H9 (cell line): ENCODE data around the gene ZNF681. TPM values are rescaled to one million over a fixed set of nuclear protein-coding genes. Genes with fewer than 3 reads are reported as not detected.

Experiments used
- DNase-seq: peaks from one replicate; pipeline ENCODE4 v3.0.0-alpha.2; 2017
- H2AFZ ChIP-seq: one replicate; pipeline ENCODE4 v1.6.1; 2013; ENCODE audit warnings: mild to moderate bottlenecking, low read length, control low read depth, moderate library complexity
- H2AK5ac ChIP-seq: 2 replicates; pipeline ENCODE4 v1.6.1; 2013; ENCODE audit warnings: low read length, control low read depth, mixed read lengths; ENCODE audit not compliant: insufficient read length
- H2BK120ac ChIP-seq: one replicate; pipeline ENCODE4 v1.6.1; 2013; ENCODE audit warnings: low read depth, mild to moderate bottlenecking, low read length, control low read depth, inconsistent platforms; ENCODE audit not compliant: poor library complexity, severe bottlenecking
- H2BK12ac ChIP-seq: 2 replicates; pipeline ENCODE4 v1.6.1; 2013; ENCODE audit warnings: low read length, control low read depth, mixed read lengths, low read depth; ENCODE audit not compliant: insufficient read length
- H2BK15ac ChIP-seq: 2 replicates; pipeline ENCODE4 v1.6.1; 2013; ENCODE audit warnings: low read depth, low read length, control low read depth
- H2BK20ac ChIP-seq: one replicate; pipeline ENCODE4 v1.6.1; 2013; ENCODE audit warnings: low read depth, mild to moderate bottlenecking, low read length, control low read depth, inconsistent platforms; ENCODE audit not compliant: poor library complexity, severe bottlenecking
- H2BK5ac ChIP-seq: 2 replicates; pipeline ENCODE4 v1.6.1; 2013; ENCODE audit warnings: low read length, control low read depth, mixed read lengths; ENCODE audit not compliant: insufficient read length
- H3K14ac ChIP-seq: 2 replicates; pipeline ENCODE4 v1.6.1; 2013; ENCODE audit warnings: low read length, control low read depth; ENCODE audit not compliant: insufficient read depth
- H3K18ac ChIP-seq: 2 replicates; pipeline ENCODE4 v1.6.1; 2013; ENCODE audit warnings: low read depth, mild to moderate bottlenecking, mixed read lengths, low read length, control low read depth; ENCODE audit not compliant: insufficient read length
- H3K23ac ChIP-seq: 2 replicates; pipeline ENCODE4 v1.6.1; 2013; ENCODE audit warnings: low read length, control low read depth, mixed read lengths, low read depth; ENCODE audit not compliant: insufficient read length
- H3K23me2 ChIP-seq: 2 replicates; pipeline ENCODE4 v1.6.1; 2013; ENCODE audit warnings: low read depth, mild to moderate bottlenecking, mixed read lengths, low read length, control low read depth; ENCODE audit not compliant: insufficient read length, poor library complexity, severe bottlenecking
- H3K27ac ChIP-seq: 2 replicates; pipeline ENCODE4 v1.5.1; 2013; ENCODE audit warnings: low read length, control low read depth, mixed read lengths, low read depth; ENCODE audit not compliant: insufficient read length
- H3K27me3 ChIP-seq: 2 replicates; pipeline ENCODE4 v1.6.1; 2013; ENCODE audit warnings: low read length, control low read depth, inconsistent platforms; ENCODE audit not compliant: insufficient read depth
- H3K4ac ChIP-seq: 2 replicates; pipeline ENCODE4 v1.6.1; 2013; ENCODE audit warnings: low read depth, mild to moderate bottlenecking, control low read depth, inconsistent platforms, low read length, moderate library complexity
- H3K4me1 ChIP-seq: 2 replicates; pipeline ENCODE4 v1.6.1; 2013; ENCODE audit warnings: low read length, control low read depth, inconsistent platforms; ENCODE audit not compliant: insufficient read depth
- H3K4me2 ChIP-seq: 2 replicates; pipeline ENCODE4 v1.6.1; 2013; ENCODE audit warnings: low read length, control low read depth, mixed read lengths; ENCODE audit not compliant: insufficient read length, insufficient read depth
- H3K56ac ChIP-seq: 2 replicates; pipeline ENCODE4 v1.6.1; 2013; ENCODE audit warnings: low read depth, mild to moderate bottlenecking, mixed read lengths, low read length, control low read depth; ENCODE audit not compliant: insufficient read length
- H3K79me1 ChIP-seq: 2 replicates; pipeline ENCODE4 v1.6.1; 2013; ENCODE audit warnings: low read depth, mild to moderate bottlenecking, moderate library complexity, low read length, control low read depth, inconsistent platforms; ENCODE audit not compliant: insufficient read depth, poor library complexity, severe bottlenecking
- H3K79me2 ChIP-seq: 2 replicates; pipeline ENCODE4 v1.6.1; 2013; ENCODE audit warnings: low read length, control low read depth, inconsistent platforms; ENCODE audit not compliant: insufficient read depth
- H3K9ac ChIP-seq: 2 replicates; pipeline ENCODE4 v1.6.1; 2013; ENCODE audit warnings: low read length, control low read depth, mixed read lengths; ENCODE audit not compliant: insufficient read length; ENCODE audit errors: extremely low read depth
- H3K9me3 ChIP-seq: one replicate; pipeline ENCODE4 v1.6.1; 2013; ENCODE audit warnings: low read depth, low read length, inconsistent platforms; ENCODE audit not compliant: control insufficient read depth
- H3T11ph ChIP-seq: one replicate; pipeline ENCODE4 v1.6.1; 2013; ENCODE audit warnings: mild to moderate bottlenecking, low read length, control low read depth, inconsistent platforms
- H4K20me1 ChIP-seq: one replicate; pipeline ENCODE4 v1.6.1; 2013; ENCODE audit not compliant: control insufficient read depth, insufficient read length, insufficient read depth
- H4K5ac ChIP-seq: 2 replicates; pipeline ENCODE4 v1.6.1; 2013; ENCODE audit warnings: low read depth, mild to moderate bottlenecking, mixed read lengths, low read length, control low read depth; ENCODE audit not compliant: insufficient read length
- H4K8ac ChIP-seq: replicated peaks from 2 replicates; pipeline ENCODE4 v1.6.1; 2013; ENCODE audit warnings: low read length, control low read depth, mixed read lengths, low read depth; ENCODE audit not compliant: insufficient read length
- H4K91ac ChIP-seq: 2 replicates; pipeline ENCODE4 v1.6.1; 2013; ENCODE audit warnings: low read depth, mild to moderate bottlenecking, moderate library complexity, mixed read lengths, low read length, control low read depth; ENCODE audit not compliant: insufficient read length
- H3K27ac Mint-ChIP-seq, 3 experiments: 2 replicates in 2 of 3; 3 replicates in 1 of 3; pipeline ENCODE4 v1.8.0; 2020 to 2021; ENCODE audit warnings: mixed read lengths in 3 of 3, mild to moderate bottlenecking in 1 of 3, moderate library complexity in 1 of 3
- H3K27me3 Mint-ChIP-seq: 2 replicates; pipeline ENCODE4 v1.8.0; 2021; ENCODE audit warnings: low read depth, mild to moderate bottlenecking, moderate library complexity, mixed read lengths
- H3K36me3 Mint-ChIP-seq, 3 experiments: 2 replicates in 2 of 3; 3 replicates in 1 of 3; pipeline ENCODE4 v1.8.0; 2020 to 2021; ENCODE audit warnings: low read depth in 3 of 3, mixed read lengths in 3 of 3; ENCODE audit not compliant: insufficient read depth in 1 of 3
- H3K4me1 Mint-ChIP-seq, 2 experiments: 2 replicates each; pipeline ENCODE4 v1.8.0; 2020; ENCODE audit warnings: mixed read lengths in 2 of 2
- H3K4me3 Mint-ChIP-seq, 2 experiments: 2 replicates in 1 of 2; 3 replicates in 1 of 2; pipeline ENCODE4 v1.8.0; 2020 to 2021; ENCODE audit warnings: mild to moderate bottlenecking in 2 of 2, mixed read lengths in 2 of 2, moderate library complexity in 1 of 2
- H3K9me3 Mint-ChIP-seq, 2 experiments: 2 replicates in 1 of 2; 3 replicates in 1 of 2; pipeline ENCODE4 v1.8.0; 2020; ENCODE audit warnings: mild to moderate bottlenecking in 2 of 2, mixed read lengths in 2 of 2, moderate library complexity in 1 of 2
- CTCF ChIP-seq: fragments of 200-600 bp; sonication (generic); conservative IDR thresholded peaks from 3 replicates; pipeline ENCODE4 v1.8.0; 2021; ENCODE audit warnings: antibody characterized with exemption, mild to moderate bottlenecking
- WGBS: extraction: QIAGEN DNeasy Blood & Tissue Kit; methylation state at CpG from one replicate; pipeline ENCODE4 v1.1.7; 2013; ENCODE audit warnings: missing lambda C conversion rate, low lambda C conversion rate, mixed read lengths; ENCODE audit not compliant: insufficient read length; ENCODE audit errors: extremely low coverage; 5-methylcytosine and 5-hydroxymethylcytosine counted together
- total RNA-seq: library from RNA; stranded (reverse); gene quantifications from 2 replicates; pipeline ENCODE4 v1.2.1, GENCODE V29; 2021

ZNF681 gene
- total RNA-seq, 1 experiment from 2014 or later: 10.4 TPM

- no peak overlapping the region for H4K91ac ChIP-seq
- peaks cover 25% of the 10 kb centered on the region for H3K79me1 ChIP-seq
- no peaks in the 10 kb centered on the region for H3K27me3 Mint-ChIP-seq
- no peak overlapping the region for H3K4me2 ChIP-seq
- H4K5ac ChIP-seq: no peak overlapping the region
- TF ChIP-seq CTCF: no peak
- no peak overlapping the region for H3K14ac ChIP-seq
- no peak overlapping the region for H2BK120ac ChIP-seq
- no peaks in the 10 kb centered on the region for H3K9me3 Mint-ChIP-seq
- H3K4me1 ChIP-seq: 0 out of 2 replicates have a peak, but pooled peaks cover 2% of the 10 kb centered on the region
- H4K8ac ChIP-seq: no peak overlapping the region
- H3K4me3 Mint-ChIP-seq: no peak overlapping the region
- H3K23me2 ChIP-seq: no peaks in the 10 kb centered on the region
- H2AFZ ChIP-seq: no peak overlapping the region
- no CpG with 5 or more reads among the region's 2 CpGs for WGBS
- H3K56ac ChIP-seq: no peak overlapping the region
- H2AK5ac ChIP-seq: no peak overlapping the region
- no peaks in the 10 kb centered on the region for H3K9me3 ChIP-seq
- no peak overlapping the region for H2BK5ac ChIP-seq
- no peaks in the 10 kb centered on the region; the same call in 1 of the 2 replicates for H3K27me3 ChIP-seq
- peaks cover 0 to 8% of the 10 kb centered on the region in 2 experiments; a peak in 1 of 4 replicates for H3K4me1 Mint-ChIP-seq
- H2BK12ac ChIP-seq: no peak overlapping the region
- no peak overlapping the region for H2BK15ac ChIP-seq
- no peak overlapping the region for H3K23ac ChIP-seq
- H3K79me2 ChIP-seq: peaks cover 81% of the 10 kb centered on the region
- DNase-seq: no peak
- H3K27ac Mint-ChIP-seq: no peak overlapping the region
- no peak overlapping the region for H3K4ac ChIP-seq
- no peak overlapping the region for H3K18ac ChIP-seq
- no peak overlapping the region for H2BK20ac ChIP-seq
- H4K20me1 ChIP-seq: no peaks in the 10 kb centered on the region
- no peak overlapping the region for H3K9ac ChIP-seq
- no peak overlapping the region for H3T11ph ChIP-seq
- H3K27ac ChIP-seq: no peak overlapping the region
- H3K36me3 Mint-ChIP-seq: peaks cover 44 to 78% (median 60%) of the 10 kb centered on the region in 3 experiments
Observed at GRCh38 chr19:23772675-23773063, 14.0 kb upstream of the ZNF681 start.
